DMS53 treated with DMSO at 0.1 percent for 48 hours (cell line): Measurements from ENCODE around the gene KRT5.
A peak's percentile ranks its signal among the peaks of the same experiment; 100 is the strongest.

ENCODE experiments used
- DNase-seq: peaks from one replicate; lab custom pipeline; 2025; ENCODE audit not compliant: unreplicated experiment; lab: John Stamatoyannopoulos, UW

The KRT5 gene

GRCh38 chr12:52539083-52539820 is 19.1 kb upstream of the KRT5 start:
- DNase-seq = no peak

DNA sequence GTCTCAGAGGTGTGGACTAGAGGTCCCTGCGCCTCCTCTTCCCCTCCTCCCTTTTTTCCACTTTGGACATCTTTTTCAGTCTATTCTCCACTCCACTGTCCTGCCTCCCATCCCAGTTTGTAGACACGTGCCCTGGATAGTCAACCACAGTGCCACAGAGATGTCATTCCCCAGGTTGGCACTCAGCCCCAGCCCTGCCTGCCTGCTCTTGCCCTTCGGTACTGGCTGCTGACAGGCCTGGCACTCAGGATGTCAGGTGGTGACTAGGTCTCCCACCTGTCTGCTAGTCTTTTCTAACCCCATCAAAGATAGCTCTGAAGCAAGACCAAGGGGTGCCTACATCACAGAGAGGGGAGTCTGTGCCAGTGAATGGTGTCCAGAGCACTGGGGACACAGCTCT is 16.9 kb upstream of the KRT5 start:
- no peak for DNase-seq

- no peak for DNase-seq
These were observed 15.4 kb upstream of the KRT5 start for GRCh38 chr12:52535574-52535973.

GRCh38 chr12:52534482-52534881 is 14.3 kb upstream of the KRT5 start:
- peak; percentile 7 for DNase-seq

GRCh38 chr12:52533686-52534470 is 13.7 kb upstream of the KRT5 start:
- DNase-seq = no peak

DNA sequence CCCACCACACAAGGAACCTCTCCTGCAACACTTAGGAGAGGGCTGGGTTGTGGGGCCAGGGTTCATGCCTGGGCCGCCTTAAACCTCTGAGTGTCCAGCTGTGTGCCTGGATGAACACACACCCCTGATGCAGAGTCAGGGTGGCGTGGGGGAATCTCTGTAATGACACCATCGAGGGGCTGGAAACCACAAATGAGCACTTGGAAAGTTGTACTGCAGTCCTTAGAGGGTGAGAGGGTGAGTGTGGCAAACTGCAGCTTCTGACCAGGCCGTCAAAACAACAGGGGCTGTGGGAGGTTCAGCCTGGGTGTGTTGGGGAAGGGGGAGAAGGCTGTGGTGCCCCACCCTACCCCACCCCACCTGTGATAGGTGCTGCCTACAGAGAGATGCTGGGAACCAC is 12.4 kb upstream of the KRT5 start:
- no peak for DNase-seq

GRCh38 chr12:52531566-52532300 is 11.5 kb upstream of the KRT5 start:
- no peak for DNase-seq

DNA sequence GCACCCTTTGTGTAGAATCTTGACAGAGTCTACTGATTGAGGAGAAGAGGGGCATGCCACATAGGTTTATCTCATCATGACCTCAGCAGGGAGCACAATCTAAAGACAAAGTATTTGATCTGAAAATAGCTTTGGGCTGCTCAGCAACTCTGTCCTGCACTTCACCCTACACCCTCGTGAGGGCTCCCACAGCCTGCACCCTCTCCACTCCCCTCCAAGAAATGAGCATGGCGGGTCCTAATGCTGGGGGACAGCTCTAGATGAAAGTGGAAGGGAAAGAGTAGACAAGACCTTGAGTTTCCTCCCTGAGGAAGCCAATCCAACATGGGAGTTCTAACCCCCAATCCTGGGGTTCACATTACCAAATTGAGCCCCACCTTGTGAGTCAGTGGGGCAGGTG is 10.7 kb upstream of the KRT5 start:
- no peak for DNase-seq

DNA sequence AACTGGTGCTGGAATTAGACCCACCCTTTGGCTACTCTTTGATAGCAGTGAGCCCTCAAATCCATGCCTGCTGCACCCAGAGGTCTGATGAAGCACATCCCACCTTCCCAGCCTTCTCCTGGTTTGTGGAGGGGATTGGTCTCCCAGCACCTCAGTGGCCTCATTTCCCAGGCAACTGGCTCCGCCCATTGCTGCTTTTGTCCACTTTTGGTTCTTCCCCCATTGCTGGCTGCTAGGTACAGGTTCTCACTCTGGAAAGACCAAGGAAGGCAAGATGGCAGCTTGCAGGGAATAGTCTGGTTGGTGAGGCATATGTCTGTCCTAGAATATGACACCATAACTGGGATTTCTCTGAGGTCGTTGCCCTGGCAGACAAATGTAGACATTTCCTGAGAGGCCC is 10.2 kb upstream of the KRT5 start:
- no peak for DNase-seq

GRCh38 chr12:52529846-52530245 is 9.7 kb upstream of the KRT5 start:
- DNase-seq = no peak

DNA sequence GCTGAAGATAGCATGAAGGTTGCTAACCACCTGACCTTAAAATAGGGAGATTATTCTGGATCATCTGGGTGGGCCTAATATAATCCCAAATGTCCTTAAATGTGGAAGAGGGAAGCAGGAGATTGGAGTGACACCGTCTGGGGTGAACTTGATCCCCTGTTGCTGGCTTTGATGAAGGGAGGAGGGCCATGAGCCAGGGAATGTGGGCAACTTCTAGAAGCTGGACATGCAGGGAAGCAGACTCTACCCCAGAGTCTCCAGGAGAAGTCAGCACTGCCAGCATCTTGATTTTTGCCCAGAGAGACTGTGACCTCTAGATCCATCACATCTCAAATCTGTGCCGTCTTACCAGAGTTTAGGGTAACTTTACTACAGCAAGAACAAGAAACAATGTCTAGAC is 9.2 kb upstream of the KRT5 start:
- DNase-seq = no peak

DNA sequence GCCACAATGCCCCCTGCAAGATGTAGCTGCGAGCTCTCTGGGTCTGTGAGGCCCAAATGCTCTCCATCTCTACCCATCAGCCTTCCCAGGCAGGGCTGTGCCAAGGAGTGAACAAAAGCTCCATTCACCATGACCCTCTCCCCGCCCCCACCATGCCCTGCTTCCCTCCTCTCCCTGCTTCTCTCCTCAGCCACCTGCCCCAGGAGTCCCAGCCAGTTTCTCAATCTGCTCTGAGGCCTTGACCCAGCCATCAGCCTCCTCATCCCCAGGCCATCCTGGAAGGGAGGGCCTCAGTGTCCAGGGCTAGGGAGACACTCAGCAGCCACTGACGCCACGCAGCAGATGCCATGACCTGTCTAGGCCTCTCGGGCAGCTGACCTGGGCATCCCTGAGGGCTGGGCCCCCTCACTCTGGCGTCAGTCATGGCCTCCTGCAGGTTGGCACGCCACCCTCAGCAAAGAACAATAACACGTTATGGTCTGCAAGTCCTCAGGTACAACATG is 8.5 kb upstream of the KRT5 start:
- DNase-seq = no peak

DNA sequence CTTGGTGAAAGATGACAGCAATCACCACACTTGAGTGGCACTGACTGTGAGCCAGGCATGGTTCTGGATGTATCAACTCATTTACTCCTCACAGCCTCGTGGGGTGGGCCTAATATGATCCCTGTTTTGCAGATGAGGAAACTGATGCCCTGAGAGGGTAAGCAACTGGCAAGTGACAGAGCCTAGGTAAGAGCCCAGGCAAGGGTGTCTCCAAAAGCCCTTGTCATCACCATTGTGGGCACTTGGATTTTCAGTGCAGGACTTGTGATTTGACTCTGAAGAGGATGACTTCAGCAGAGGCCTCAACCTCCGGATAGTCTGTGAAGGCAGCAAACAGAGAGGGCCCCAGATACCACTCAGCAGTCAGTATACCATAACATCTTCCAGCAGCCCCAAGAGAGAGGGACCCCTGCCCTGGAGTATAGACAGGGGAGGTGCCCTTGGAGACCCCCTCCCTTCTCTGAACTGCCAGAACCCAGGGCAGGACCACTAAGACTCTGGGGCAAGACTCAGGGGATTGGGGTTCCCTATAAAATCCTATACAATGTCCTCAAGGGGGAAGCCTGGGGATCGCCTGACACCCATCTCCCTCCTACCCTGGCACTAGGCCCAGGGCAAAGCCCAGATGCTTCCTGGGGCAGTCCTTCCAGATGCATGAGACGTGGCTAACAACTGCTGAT is 7.1 kb upstream of the KRT5 start:
- no peak for DNase-seq

GRCh38 chr12:52526511-52526951 is 6.3 kb upstream of the KRT5 start:
- DNase-seq = no peak

GRCh38 chr12:52525661-52526499 is 5.7 kb upstream of the KRT5 start:
- DNase-seq = no peak

DNA sequence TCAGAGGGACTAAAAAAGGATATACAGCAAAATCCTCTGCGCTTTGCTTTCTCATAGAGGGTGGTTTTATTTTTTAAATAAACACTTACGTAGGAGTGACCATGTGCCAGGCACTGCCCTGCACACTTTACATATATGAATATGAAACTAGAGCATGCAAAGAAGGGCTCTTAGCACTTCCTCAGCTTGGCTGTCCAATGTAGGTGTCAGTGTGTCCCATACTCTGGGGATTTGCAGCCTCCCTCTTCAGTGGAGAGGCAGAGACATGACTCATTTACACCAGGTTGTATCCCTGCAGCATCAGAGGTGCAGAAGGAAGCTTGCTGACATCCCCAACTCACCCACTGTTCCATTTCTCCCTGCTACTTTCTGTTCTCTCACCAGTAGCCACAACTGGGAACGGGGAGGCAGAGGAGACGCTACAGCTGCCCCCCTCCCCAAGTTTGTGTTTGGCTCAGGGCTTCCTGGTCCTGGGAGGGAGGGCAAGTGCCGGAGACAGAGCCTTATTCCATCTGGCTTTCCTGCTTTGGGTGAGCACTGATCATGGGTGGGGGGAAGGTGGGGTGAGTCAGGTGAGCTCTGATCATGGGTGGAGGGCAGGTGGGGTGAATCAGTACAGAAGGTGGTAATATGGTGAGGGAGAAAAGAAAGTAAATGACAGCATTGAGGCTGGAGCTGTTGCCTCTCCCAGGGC is 4.9 kb upstream of the KRT5 start:
- no peak for DNase-seq

DNA sequence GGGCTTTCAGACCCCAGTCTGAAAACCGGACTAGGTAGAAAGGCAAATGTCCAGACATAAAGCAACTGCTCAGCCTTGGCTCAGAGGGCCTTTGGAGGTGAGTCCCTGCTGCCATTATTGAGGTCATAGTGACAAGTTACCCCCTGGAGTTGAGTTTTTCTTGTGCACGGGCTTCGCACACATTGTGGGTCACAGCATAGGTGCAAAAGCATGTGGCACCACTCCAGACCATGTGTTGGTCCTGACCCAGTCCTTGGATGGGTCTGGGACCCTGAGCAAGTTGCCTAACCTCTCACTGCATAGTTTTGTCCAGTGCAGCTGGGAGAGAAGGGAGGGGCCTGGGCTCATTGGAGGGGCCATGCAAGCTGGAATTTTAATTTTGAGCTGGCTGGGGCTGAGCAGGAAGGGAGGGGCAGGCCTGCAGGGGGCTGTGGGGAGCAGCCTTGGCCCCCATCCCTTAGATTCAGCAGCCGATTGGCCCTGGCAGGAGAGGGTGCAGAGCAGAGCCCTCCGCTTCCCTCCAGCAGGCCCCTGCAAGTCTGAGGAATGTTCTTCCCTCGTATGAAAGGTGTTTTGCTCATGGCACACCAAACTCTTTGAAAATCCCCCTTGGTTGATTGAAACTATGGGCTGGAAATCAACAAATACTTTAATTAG is 4.2 kb upstream of the KRT5 start:
- DNase-seq = no peak

- DNase-seq = no peak
These were observed 3.6 kb upstream of the KRT5 start for GRCh38 chr12:52523824-52524223.

- no peak for DNase-seq
These were observed 2.3 kb upstream of the KRT5 start for GRCh38 chr12:52522346-52523011.
